Lower leg skin (tissue), 4 donors: ENCODE measurements around the gene NOTCH1. TPM values are rescaled to one million over a fixed set of nuclear protein-coding genes. Genes with fewer than 3 reads are reported as not detected.

Source experiments
- DNase-seq, 2 donors: peaks; one replicate each; pipeline ENCODE4 v3.0.0-alpha.2; 2019; ENCODE audit warnings: low spot score in 2 of 2
- H3K4me3 ChIP-seq: fragments of 200-600 bp; sonication (generic); 2 replicates; pipeline ENCODE4 v1.5.1; 2017; ENCODE audit warnings: mild to moderate bottlenecking, low read depth; ENCODE audit not compliant: poor library complexity, severe bottlenecking
- POLR2A ChIP-seq, 2 donors: fragments of 450-650 bp; IDR thresholded peaks; one replicate each; pipeline ENCODE4 v1.6.1; 2016 to 2017; ENCODE audit warnings: antibody characterized with exemption in 2 of 2, mild to moderate bottlenecking in 1 of 2, moderate library complexity in 1 of 2
- WGBS, 2 donors: methylation state at CpG; one replicate each; pipeline ENCODE4 v1.1.5; 2018; 5-methylcytosine and 5-hydroxymethylcytosine counted together
- intact Hi-C: fragments of 100-400 bp; cut with DNase I; formaldehyde crosslinking; loops from one replicate; pipeline ENCODE4 v1.15.0; 2023; ENCODE audit warnings: low total_unique reads
- total RNA-seq, 4 donors: library from RNA; depleted of rRNA; stranded (reverse); fragments of >200 nt; gene quantifications; one replicate each; pipeline ENCODE4 v1.1.0, GENCODE V29; 2016
- TF ChIP-seq, protein P1 (sequence below), 3 donors: fragments of 450-650 bp; IDR thresholded peaks; one replicate each; pipeline ENCODE4 v1.5.1; 2016; ENCODE audit warnings: antibody characterized with exemption in 3 of 3, mild to moderate bottlenecking in 3 of 3, moderate library complexity in 2 of 3

The NOTCH1 gene
- total RNA-seq, 4 donors from 2014 or later: 79.7 to 95.3 (median 82.8) TPM

DNA sequence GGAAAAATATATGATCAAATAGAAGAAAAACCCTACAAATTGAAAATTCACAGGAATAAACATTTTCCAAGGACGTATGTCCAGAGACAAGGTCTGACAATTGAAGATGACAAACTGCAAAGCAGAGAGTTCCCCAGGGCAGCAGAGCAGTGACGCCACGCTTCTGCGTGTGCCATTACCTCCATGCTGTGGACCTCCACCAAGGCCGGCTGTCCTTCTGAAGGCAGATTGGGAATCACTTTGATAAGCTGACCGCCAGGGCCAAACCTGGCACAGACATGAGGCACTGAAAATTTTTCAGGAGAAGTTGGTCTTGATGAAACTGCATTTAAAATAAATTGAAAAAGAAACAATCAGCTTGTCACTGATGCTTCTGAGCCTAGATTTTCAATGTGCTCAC lies 81.6 kb downstream of the NOTCH1 start:
- TF ChIP-seq, protein P1, sequence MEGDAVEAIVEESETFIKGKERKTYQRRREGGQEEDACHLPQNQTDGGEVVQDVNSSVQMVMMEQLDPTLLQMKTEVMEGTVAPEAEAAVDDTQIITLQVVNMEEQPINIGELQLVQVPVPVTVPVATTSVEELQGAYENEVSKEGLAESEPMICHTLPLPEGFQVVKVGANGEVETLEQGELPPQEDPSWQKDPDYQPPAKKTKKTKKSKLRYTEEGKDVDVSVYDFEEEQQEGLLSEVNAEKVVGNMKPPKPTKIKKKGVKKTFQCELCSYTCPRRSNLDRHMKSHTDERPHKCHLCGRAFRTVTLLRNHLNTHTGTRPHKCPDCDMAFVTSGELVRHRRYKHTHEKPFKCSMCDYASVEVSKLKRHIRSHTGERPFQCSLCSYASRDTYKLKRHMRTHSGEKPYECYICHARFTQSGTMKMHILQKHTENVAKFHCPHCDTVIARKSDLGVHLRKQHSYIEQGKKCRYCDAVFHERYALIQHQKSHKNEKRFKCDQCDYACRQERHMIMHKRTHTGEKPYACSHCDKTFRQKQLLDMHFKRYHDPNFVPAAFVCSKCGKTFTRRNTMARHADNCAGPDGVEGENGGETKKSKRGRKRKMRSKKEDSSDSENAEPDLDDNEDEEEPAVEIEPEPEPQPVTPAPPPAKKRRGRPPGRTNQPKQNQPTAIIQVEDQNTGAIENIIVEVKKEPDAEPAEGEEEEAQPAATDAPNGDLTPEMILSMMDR (IDR thresholded peaks at IDR 0.05): no peak
- no peak for TF ChIP-seq POLR2A (IDR thresholded peaks at IDR 0.05)
- WGBS, 2 donors: 93 to 94% methylated on average over 6 of the region's 6 CpGs
- intact Hi-C loops: no loop called here
- DNase-seq: no peak
- no peak overlapping the region for H3K4me3 ChIP-seq

DNA sequence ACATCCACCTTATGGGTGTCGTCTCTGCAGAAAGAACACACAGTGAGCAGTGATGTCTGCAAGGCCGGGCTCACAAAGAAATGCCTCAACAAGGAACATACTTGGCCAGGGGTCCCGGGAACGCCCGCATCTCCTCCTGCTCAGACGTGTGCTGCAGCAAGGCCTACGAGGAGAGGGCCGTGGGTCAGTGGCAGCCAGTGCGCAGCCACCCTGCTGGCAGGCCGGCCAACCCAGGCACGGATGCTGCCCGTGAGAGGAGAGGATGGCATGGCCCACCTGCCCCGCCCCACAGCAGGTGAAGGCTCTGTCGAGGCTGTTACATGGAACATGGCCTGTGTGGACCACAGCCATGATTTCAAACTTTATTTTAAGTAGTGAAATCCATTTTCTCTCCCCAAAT lies 82.3 kb downstream of the NOTCH1 start:
- no peak for DNase-seq
- 87% methylated on average over 14 of the region's 14 CpGs for WGBS, 2 donors
- TF ChIP-seq POLR2A (IDR thresholded peaks at IDR 0.05): no peak
- TF ChIP-seq, protein P1 (IDR thresholded peaks at IDR 0.05): no peak
- intact Hi-C loops: no loop called here
- no peak overlapping the region for H3K4me3 ChIP-seq

DNA sequence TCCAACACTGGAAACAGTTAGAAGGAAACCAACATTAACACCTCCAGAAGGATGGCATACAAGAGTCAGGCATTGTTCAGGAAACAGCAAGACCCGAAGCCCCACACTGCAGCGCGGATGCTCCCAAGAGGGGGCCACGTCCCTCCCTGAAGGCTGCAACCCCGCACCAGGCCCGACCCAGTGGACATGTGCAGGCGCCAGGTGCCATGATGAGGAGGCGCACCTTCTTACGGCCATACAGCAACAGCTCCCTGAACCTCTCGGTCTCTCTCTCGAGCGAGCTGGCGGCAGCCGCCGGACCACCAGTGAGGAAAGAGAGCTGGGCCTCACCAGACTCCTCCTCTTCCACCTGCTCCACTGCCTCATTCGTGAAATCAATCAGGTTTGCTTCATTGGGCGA lies 83.2 kb downstream of the NOTCH1 start:
- TF ChIP-seq, protein P1 (IDR thresholded peaks at IDR 0.05): no peak
- no peak for TF ChIP-seq POLR2A (IDR thresholded peaks at IDR 0.05)
- DNase-seq: no peak
- intact Hi-C loops: no loop called here
- 87 to 96% methylated on average over 15 to 17 of the region's 17 CpGs for WGBS, 2 donors
- no peak overlapping the region for H3K4me3 ChIP-seq

DNA sequence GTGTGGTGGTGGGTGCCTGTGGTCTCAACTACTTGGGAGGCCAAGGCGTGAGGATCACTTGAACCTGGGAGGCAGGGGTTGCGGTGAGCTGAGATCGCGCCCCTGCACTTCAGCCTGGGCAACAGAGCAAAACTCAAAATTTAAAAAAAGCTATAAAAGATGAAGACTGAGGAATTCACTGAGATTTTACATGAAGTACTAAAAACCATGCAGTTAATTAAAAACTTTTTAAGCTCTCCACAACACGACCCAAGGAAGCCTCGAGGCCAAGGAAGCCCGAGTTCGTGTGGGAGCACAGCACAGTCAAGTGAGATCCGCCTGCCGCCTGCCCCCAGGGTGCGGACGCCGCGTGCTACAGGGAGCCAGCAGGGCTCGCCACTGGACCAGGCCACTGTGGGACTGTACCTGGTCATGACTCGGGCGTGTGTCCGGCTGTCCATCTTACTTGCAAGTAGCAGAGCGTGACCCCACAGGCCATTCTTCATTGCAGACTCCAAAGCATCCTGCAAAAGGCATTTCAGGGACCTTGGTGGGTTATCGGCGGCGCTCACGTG lies 85.0 kb downstream of the NOTCH1 start:
- no peak for TF ChIP-seq POLR2A (IDR thresholded peaks at IDR 0.05)
- TF ChIP-seq, protein P1 (IDR thresholded peaks at IDR 0.05): no peak
- intact Hi-C loops: no loop called here
- no peak overlapping the region for H3K4me3 ChIP-seq
- DNase-seq: no peak
- WGBS, 2 donors: 91 to 92% methylated on average over 23 of the region's 23 CpGs

DNA sequence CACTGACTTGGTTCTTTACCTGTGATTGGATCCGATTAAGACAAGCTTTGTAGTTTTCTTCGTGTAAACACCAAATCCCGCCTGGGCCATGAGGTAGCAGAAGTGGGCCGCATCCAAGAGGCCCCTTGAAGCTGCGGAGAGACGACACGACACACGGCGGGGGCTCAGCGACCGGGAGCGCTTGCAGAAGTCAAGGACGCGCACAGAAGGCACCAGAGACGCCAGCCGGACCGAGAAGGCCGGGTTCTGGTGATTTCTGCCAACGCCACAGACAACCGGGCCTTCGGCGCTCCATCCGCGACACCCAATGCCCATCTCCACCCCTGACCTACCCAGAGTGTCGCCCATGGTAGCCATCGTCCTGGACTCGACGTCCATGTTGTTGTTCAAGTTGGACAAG lies 86.4 kb downstream of the NOTCH1 start:
- DNase-seq: no peak
- H3K4me3 ChIP-seq: no peak overlapping the region
- TF ChIP-seq POLR2A (IDR thresholded peaks at IDR 0.05): no peak
- TF ChIP-seq, protein P1 (IDR thresholded peaks at IDR 0.05): no peak
- intact Hi-C loops: no loop called here
- WGBS, 2 donors: 92 to 95% methylated on average over 28 of the region's 28 CpGs

DNA sequence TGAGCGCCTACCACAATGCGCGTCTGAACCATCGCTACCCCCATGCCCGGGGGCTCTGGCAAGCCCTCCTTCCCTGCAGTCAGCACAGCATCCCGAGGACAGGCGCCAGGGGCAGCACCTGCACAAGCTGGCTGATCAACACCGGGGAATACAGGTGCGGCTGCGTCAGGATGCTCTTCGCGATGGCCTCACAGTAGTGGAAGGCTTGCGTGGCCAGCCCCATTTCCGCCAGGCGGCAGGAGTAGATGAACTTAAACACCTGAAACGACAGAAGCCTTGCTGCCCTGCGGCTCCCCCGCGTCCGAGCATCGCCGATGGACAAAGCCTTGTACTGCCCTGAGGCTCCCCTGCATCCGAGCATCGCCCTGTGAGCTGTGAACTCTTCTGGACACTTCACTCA lies 88.5 kb downstream of the NOTCH1 start:
- intact Hi-C loops: no loop called here
- TF ChIP-seq, protein P1 (IDR thresholded peaks at IDR 0.05): no peak
- no peak for TF ChIP-seq POLR2A (IDR thresholded peaks at IDR 0.05)
- DNase-seq: no peak
- H3K4me3 ChIP-seq: no peak overlapping the region
- 93 to 98% methylated on average over 20 to 24 of the region's 24 CpGs for WGBS, 2 donors
